Activated naive CD4-positive, alpha-beta T cell treated with anti-CD3 and anti-CD28 coated beads, Interleukin-2, amount 10 ng/mL, durations not matched to agents 7 days and 5 days (primary cell): Measurements from ENCODE around the gene SH3TC2.

Experiments used
- CTCF ChIA-PET: fragments of 350-600 bp; sonication (Branson Sonifier 250); formaldehyde crosslinking; loops from one replicate; lab custom pipeline; 2021; ENCODE audit warnings: antibody characterized with exemption; lab: Charles Lee
- DNase-seq: peaks from one replicate; pipeline ENCODE4 v3.0.0-alpha.2; 2020
- H3K27ac Mint-ChIP-seq: one replicate; pipeline ENCODE4 v1.8.0; 2021; ENCODE audit warnings: mild to moderate bottlenecking, moderate library complexity, mixed read lengths
- H3K27me3 Mint-ChIP-seq: one replicate; pipeline ENCODE4 v1.8.0; 2021; ENCODE audit warnings: mild to moderate bottlenecking, mixed read lengths
- H3K36me3 Mint-ChIP-seq: one replicate; pipeline ENCODE4 v1.8.0; 2021; ENCODE audit warnings: mixed read lengths
- H3K4me1 Mint-ChIP-seq: one replicate; pipeline ENCODE4 v1.8.0; 2021; ENCODE audit warnings: mixed read lengths
- H3K4me3 Mint-ChIP-seq: one replicate; pipeline ENCODE4 v1.8.0; 2021; ENCODE audit warnings: mild to moderate bottlenecking, moderate library complexity, mixed read lengths
- H3K9me3 Mint-ChIP-seq: one replicate; pipeline ENCODE4 v1.8.0; 2021; ENCODE audit warnings: mixed read lengths

Gene SH3TC2

DNA sequence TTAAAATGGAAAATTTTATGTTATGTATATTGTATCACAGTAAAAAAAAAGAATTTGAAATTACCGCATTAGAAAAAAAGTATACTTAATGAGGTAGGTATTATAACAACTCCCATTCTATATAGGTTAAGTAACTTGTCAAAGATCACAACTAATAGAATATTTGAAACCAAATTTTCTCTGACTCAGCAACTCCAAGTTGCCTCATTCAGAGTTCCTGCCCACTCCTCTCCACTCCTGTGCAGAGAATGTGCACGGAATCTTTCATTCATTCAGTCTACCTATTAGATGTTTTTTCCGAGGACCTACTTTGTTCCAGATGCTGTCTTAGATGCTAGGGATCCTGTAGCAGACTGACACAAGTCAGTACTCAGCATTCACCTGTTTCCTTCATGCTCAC lies 15.4 kb downstream of the SH3TC2 start:
- Mint-ChIP-seq H3K27me3 (no peaks in the 10 kb centered on the region), H3K4me1 (no peaks in the 10 kb centered on the region)

GRCh38 chr5:149046196-149046829 lies 16.5 kb downstream of the SH3TC2 start:
- Mint-ChIP-seq H3K4me3 (no peak overlapping the region), H3K4me1 (no peaks in the 10 kb centered on the region), H3K36me3 (no peaks in the 10 kb centered on the region), H3K27ac (no peak overlapping the region), H3K9me3 (no peaks in the 10 kb centered on the region), H3K27me3 (no peaks in the 10 kb centered on the region)
- no peak for DNase-seq
- CTCF ChIA-PET: interaction anchor here (0.7 to 1.0 kb wide), 2 partner anchors 315 to 697 kb away, joined by 4 read pairs; no protein-coding TSS in a partner anchor

More for the DNA sequence above, 15.4 kb downstream of the SH3TC2 start:
- Mint-ChIP-seq H3K9me3 (no peaks in the 10 kb centered on the region), H3K4me3 (no peak overlapping the region), H3K36me3 (no peaks in the 10 kb centered on the region), H3K27ac (no peak overlapping the region)
- DNase-seq: no peak
- CTCF ChIA-PET: no interaction called here

DNA sequence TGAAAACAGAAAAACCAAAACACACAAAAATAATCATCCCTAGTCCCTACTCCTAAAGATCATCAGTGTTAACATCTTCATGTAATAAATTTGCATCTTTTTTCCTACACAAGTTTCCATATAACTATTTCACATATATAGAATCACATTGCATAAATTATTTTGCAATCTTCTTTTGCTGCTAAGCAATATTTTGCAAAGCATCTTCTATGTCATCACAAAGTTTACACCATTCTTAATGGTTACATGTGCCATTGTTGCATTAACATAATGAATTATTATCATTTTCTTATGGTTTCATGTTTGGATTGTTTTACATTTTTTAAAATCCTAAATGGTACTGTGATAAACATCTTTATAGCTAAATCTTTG lies 17.8 kb downstream of the SH3TC2 start:
- no peak for DNase-seq
- H3K36me3 Mint-ChIP-seq: no peaks in the 10 kb centered on the region
- H3K4me1 Mint-ChIP-seq: no peaks in the 10 kb centered on the region
- no peak overlapping the region for H3K27ac Mint-ChIP-seq
- no peak overlapping the region for H3K4me3 Mint-ChIP-seq
- CTCF ChIA-PET: interaction anchor here (1.5 kb wide), 1 partner anchor 10 kb away, joined by 6 read pairs; no protein-coding TSS in a partner anchor
- H3K27me3 Mint-ChIP-seq: peaks cover 4% of the 10 kb centered on the region
- no peaks in the 10 kb centered on the region for H3K9me3 Mint-ChIP-seq

- H3K4me1 Mint-ChIP-seq: no peaks in the 10 kb centered on the region
- peaks cover 4% of the 10 kb centered on the region for H3K27me3 Mint-ChIP-seq
- H3K9me3 Mint-ChIP-seq: no peaks in the 10 kb centered on the region
- CTCF ChIA-PET: interaction anchor here (1.5 kb wide), 1 partner anchor 9 kb away, joined by 6 read pairs; no protein-coding TSS in a partner anchor
- no peak for DNase-seq
- no peak overlapping the region for H3K27ac Mint-ChIP-seq
- H3K36me3 Mint-ChIP-seq: no peaks in the 10 kb centered on the region
- no peak overlapping the region for H3K4me3 Mint-ChIP-seq
These were observed 18.3 kb downstream of the SH3TC2 start for GRCh38 chr5:149044453-149045088.

GRCh38 chr5:149043641-149044040 lies 19.2 kb downstream of the SH3TC2 start:
- Mint-ChIP-seq H3K4me3 (no peak overlapping the region), H3K4me1 (no peaks in the 10 kb centered on the region)

GRCh38 chr5:149042865-149043264 lies 20.0 kb downstream of the SH3TC2 start:
- H3K27ac Mint-ChIP-seq: no peak overlapping the region
- peaks cover 3% of the 10 kb centered on the region for H3K4me1 Mint-ChIP-seq
- CTCF ChIA-PET: no interaction called here
- H3K9me3 Mint-ChIP-seq: no peaks in the 10 kb centered on the region
- H3K36me3 Mint-ChIP-seq: no peaks in the 10 kb centered on the region
- DNase-seq: no peak
- peaks cover 4% of the 10 kb centered on the region for H3K27me3 Mint-ChIP-seq
- H3K4me3 Mint-ChIP-seq: no peak overlapping the region

More at GRCh38 chr5:149043641-149044040, 19.2 kb downstream of the SH3TC2 start:
- peaks cover 4% of the 10 kb centered on the region for H3K27me3 Mint-ChIP-seq
- no peak overlapping the region for H3K27ac Mint-ChIP-seq
- no peaks in the 10 kb centered on the region for H3K36me3 Mint-ChIP-seq
- no peak for DNase-seq
- no peaks in the 10 kb centered on the region for H3K9me3 Mint-ChIP-seq
- CTCF ChIA-PET: no interaction called here

DNA sequence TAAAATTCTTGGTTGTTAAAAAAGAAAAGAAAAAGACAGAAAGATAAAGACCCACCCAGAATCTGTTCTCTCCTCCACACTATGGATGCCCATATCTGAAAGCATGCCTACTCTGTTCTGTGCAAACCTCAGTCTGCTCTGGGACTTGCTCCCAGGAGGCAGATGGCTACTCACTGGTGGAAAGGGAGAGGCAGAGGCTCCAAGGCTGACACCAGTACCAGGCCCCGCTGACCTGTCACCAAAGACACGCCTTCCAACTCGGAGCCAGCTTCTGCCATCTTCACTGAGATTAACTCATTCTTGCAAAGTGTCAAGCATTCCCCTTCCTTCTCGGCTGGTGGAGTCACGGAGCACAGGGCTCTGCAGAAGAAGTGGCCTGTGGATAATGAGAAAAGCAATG lies 21.6 kb downstream of the SH3TC2 start:
- H3K4me1 Mint-ChIP-seq: peaks cover 19% of the 10 kb centered on the region
- CTCF ChIA-PET: no interaction called here
- no peak for DNase-seq
- H3K9me3 Mint-ChIP-seq: no peaks in the 10 kb centered on the region
- peaks cover 12% of the 10 kb centered on the region for H3K27me3 Mint-ChIP-seq
- H3K4me3 Mint-ChIP-seq: no peak overlapping the region
- H3K27ac Mint-ChIP-seq: no peak overlapping the region
- H3K36me3 Mint-ChIP-seq: no peaks in the 10 kb centered on the region

GRCh38 chr5:149040421-149040820 lies 22.4 kb downstream of the SH3TC2 start:
- Mint-ChIP-seq H3K4me1 (peaks cover 28% of the 10 kb centered on the region), H3K9me3 (no peaks in the 10 kb centered on the region), H3K4me3 (no peak overlapping the region), H3K27me3 (peaks cover 12% of the 10 kb centered on the region), H3K27ac (no peak overlapping the region), H3K36me3 (no peaks in the 10 kb centered on the region)
- no peak for DNase-seq
- CTCF ChIA-PET: no interaction called here

GRCh38 chr5:149039506-149039905 lies 23.4 kb downstream of the SH3TC2 start:
- Mint-ChIP-seq H3K36me3 (no peaks in the 10 kb centered on the region), H3K9me3 (no peaks in the 10 kb centered on the region), H3K27me3 (peaks cover 12% of the 10 kb centered on the region), H3K27ac (no peak overlapping the region), H3K4me1 (peaks cover 31% of the 10 kb centered on the region), H3K4me3 (no peak overlapping the region)
- no peak for DNase-seq
- CTCF ChIA-PET: interaction anchor here (0.9 to 11.1 kb wide), 4 partner anchors 82 to 307 kb away, joined by 3 to 179 read pairs (median 6); no protein-coding TSS in a partner anchor

GRCh38 chr5:149038336-149039080 lies 24.4 kb downstream of the SH3TC2 start:
- CTCF ChIA-PET: interaction anchor here (0.9 to 11.1 kb wide), 5 partner anchors 81 to 306 kb away, joined by 3 to 179 read pairs (median 8); no protein-coding TSS in a partner anchor
- no peak for DNase-seq
- H3K27me3 Mint-ChIP-seq: peaks cover 12% of the 10 kb centered on the region
- no peaks in the 10 kb centered on the region for H3K9me3 Mint-ChIP-seq
- H3K27ac Mint-ChIP-seq: no peak overlapping the region
- no peak overlapping the region for H3K4me3 Mint-ChIP-seq
- H3K4me1 Mint-ChIP-seq: peaks cover 31% of the 10 kb centered on the region
- no peaks in the 10 kb centered on the region for H3K36me3 Mint-ChIP-seq

DNA sequence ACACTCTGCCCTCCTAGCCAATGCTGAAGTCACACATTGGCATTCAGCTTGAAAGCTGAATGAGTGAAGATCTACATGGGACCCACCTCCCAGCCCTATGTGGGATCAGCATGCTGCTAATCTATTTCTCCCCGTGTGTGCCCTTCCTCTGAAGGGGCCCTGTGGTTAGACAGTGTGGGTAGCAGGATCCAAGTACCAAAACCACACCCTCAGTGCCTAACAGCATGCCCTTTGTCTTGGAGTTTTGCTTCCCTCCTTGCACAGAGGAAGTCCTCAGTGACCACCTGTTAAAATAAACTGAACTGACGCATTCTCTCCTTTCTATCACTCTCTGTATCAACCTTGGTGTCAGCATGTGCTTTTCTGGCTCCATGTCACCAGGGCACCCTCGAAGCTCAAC lies 25.0 kb downstream of the SH3TC2 start:
- Mint-ChIP-seq H3K27me3 (peaks cover 12% of the 10 kb centered on the region), H3K4me3 (no peak overlapping the region), H3K27ac (no peak overlapping the region), H3K36me3 (no peaks in the 10 kb centered on the region), H3K9me3 (no peaks in the 10 kb centered on the region), H3K4me1 (peaks cover 31% of the 10 kb centered on the region)
- CTCF ChIA-PET: interaction anchor here (1.1 to 11.1 kb wide), 4 partner anchors 80 to 305 kb away, joined by 4 to 179 read pairs (median 39); no protein-coding TSS in a partner anchor
- DNase-seq: no peak

DNA sequence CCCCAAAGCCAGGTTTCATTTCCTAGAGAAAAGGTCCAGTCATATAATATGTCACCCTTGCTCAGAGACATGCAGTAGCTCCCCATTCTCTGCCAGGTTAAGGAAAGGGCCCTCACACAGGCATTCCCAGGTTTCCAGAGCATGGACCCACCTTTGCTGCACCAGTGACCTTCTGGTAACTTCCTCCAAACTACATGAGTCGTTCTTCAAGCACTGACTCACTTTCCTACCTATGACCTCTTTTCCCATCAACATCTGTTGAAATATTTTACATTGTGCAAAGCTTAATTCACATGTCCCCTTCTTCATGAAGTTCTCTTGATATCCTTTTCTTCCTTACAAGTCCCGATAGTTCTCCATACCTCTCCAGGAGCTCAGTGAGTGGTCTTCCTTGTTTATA lies 25.9 kb downstream of the SH3TC2 start:
- Mint-ChIP-seq H3K36me3 (no peaks in the 10 kb centered on the region), H3K27me3 (peaks cover 12% of the 10 kb centered on the region), H3K4me3 (no peak overlapping the region), H3K27ac (no peak overlapping the region), H3K9me3 (no peaks in the 10 kb centered on the region), H3K4me1 (peaks cover 31% of the 10 kb centered on the region)
- DNase-seq: no peak
- CTCF ChIA-PET: interaction anchor here (0.6 to 11.1 kb wide), 13 partner anchors 10 to 304 kb away, joined by 3 to 179 read pairs (median 7); no protein-coding TSS in a partner anchor

GRCh38 chr5:149036168-149036567 lies 26.7 kb downstream of the SH3TC2 start:
- DNase-seq: peak; percentile 39
- Mint-ChIP-seq H3K27me3 (peaks cover 12% of the 10 kb centered on the region), H3K9me3 (no peaks in the 10 kb centered on the region), H3K27ac (no peak overlapping the region), H3K4me3 (no peak overlapping the region), H3K4me1 (peaks cover 31% of the 10 kb centered on the region), H3K36me3 (no peaks in the 10 kb centered on the region)
- CTCF ChIA-PET: interaction anchor here (0.8 to 11.1 kb wide), 26 partner anchors 8 to 593 kb away, joined by 3 to 179 read pairs (median 6); no protein-coding TSS in a partner anchor

- CTCF ChIA-PET: interaction anchor here (0.8 to 11.1 kb wide), 33 partner anchors 8 to 592 kb away, joined by 3 to 179 read pairs (median 5); partner anchors contain the start of gene ADRB2
- H3K27ac Mint-ChIP-seq: no peak overlapping the region
These were observed 27.5 kb downstream of the SH3TC2 start for GRCh38 chr5:149035372-149035790.

More at GRCh38 chr5:149035372-149035790, 27.5 kb downstream of the SH3TC2 start:
- Mint-ChIP-seq H3K9me3 (no peaks in the 10 kb centered on the region), H3K27me3 (peaks cover 11% of the 10 kb centered on the region), H3K4me3 (no peak overlapping the region), H3K4me1 (peaks cover 34% of the 10 kb centered on the region), H3K36me3 (no peaks in the 10 kb centered on the region)
- DNase-seq: peak; percentile 77
